Endothelial cell of umbilical vein (primary cell): ENCODE measurements around the gene MYO15A. TPM values are rescaled to one million over a fixed set of nuclear protein-coding genes. Genes with fewer than 3 reads are reported as not detected.

ENCODE experiments used
- BruUV-seq: library from RNA; stranded (reverse); fragments of 400-500 nt; replicated peaks from 2 replicates; lab custom pipeline; 2021; lab: Mats Ljungman, UMichigan
- CTCF ChIA-PET: fragments of 300-600, 350-600 bp; sonication (Branson Sonifier 250); formaldehyde crosslinking; loops from one replicate; lab custom pipeline; 2021; ENCODE audit warnings: antibody characterized with exemption, inconsistent platforms; lab: Charles Lee
- POLR2A ChIA-PET: fragments of 300-600, 350-600 bp; sonication (Branson Sonifier 250); formaldehyde crosslinking; loops from one replicate; lab custom pipeline; 2021; ENCODE audit warnings: antibody characterized with exemption, inconsistent platforms; lab: Charles Lee
- DNase-seq: peaks from one replicate; pipeline ENCODE4 v3.0.0-alpha.2; 2011; ENCODE audit warnings: low read depth, low spot score
- FAIRE-seq: peaks from 2 replicates; lab custom pipeline; 2011; peaks lifted over from hg19 to GRCh38; lab: Jason Lieb, UNC
- H2AFZ ChIP-seq: 2 replicates; pipeline ENCODE4 v1.6.0; 2012; ENCODE audit warnings: low read depth, low read length, control low read depth, inconsistent platforms
- H3K27ac ChIP-seq: 2 replicates; pipeline ENCODE4 v1.5.1; 2011; ENCODE audit warnings: low read depth, mild to moderate bottlenecking, control low read depth, low read length, moderate library complexity; ENCODE audit not compliant: insufficient read depth
- H3K27me3 ChIP-seq, 2 experiments: 2 replicates each; pipeline versions ENCODE4 v1.6.0 to v1.6.1; 2011; ENCODE audit warnings: low read length in 2 of 2, mixed read lengths in 1 of 2; ENCODE audit not compliant: control insufficient read depth in 2 of 2, insufficient read depth in 2 of 2
- H3K36me3 ChIP-seq, 2 experiments: 2 replicates in 1 of 2; 3 replicates in 1 of 2; pipeline ENCODE4 v1.5.1; 2011; ENCODE audit warnings: low read length in 2 of 2, mild to moderate bottlenecking in 1 of 2, moderate library complexity in 1 of 2; ENCODE audit not compliant: control insufficient read depth in 2 of 2, insufficient read depth in 2 of 2; ENCODE audit errors: extremely low read depth in 1 of 2
- H3K4me1 ChIP-seq: 3 replicates; pipeline ENCODE4 v1.5.1; 2011; ENCODE audit warnings: mild to moderate bottlenecking, low read length; ENCODE audit not compliant: control insufficient read depth, insufficient read depth; ENCODE audit errors: extremely low read depth
- H3K4me2 ChIP-seq: 2 replicates; pipeline ENCODE4 v1.6.1; 2011; ENCODE audit warnings: low read length, control low read depth, mixed read lengths; ENCODE audit not compliant: insufficient read depth
- H3K4me3 ChIP-seq, 3 experiments: fragments of 200-600 bp in 1 of 3; sonication (generic), shearing (Covaris generic) in 1 of 3; replicated peaks in 1 of 3; 2 replicates each; pipeline ENCODE4 v1.5.1; 2011 to 2016; ENCODE audit warnings: control low read depth in 3 of 3, low read length in 3 of 3, mild to moderate bottlenecking in 2 of 3, inconsistent platforms in 1 of 3, low read depth in 1 of 3, moderate library complexity in 1 of 3; ENCODE audit not compliant: insufficient read depth in 1 of 3
- H3K79me2 ChIP-seq: 2 replicates; pipeline ENCODE4 v1.6.0; 2012; ENCODE audit warnings: low read length, inconsistent platforms; ENCODE audit not compliant: control insufficient read depth, insufficient read depth
- H3K9ac ChIP-seq: replicated peaks from 2 replicates; pipeline ENCODE3; 2011; ENCODE audit warnings: low read length, control low read depth; ENCODE audit not compliant: insufficient read depth; ENCODE audit errors: extremely low read depth
- H3K9me1 ChIP-seq: replicated peaks from 3 replicates; pipeline ENCODE4 v1.6.0; 2011; ENCODE audit warnings: mild to moderate bottlenecking, low read length; ENCODE audit not compliant: control insufficient read depth, insufficient read depth; ENCODE audit errors: extremely low read depth
- H3K9me3 ChIP-seq: replicated peaks from 2 replicates; pipeline ENCODE4 v1.5.1; 2012; ENCODE audit warnings: low read length, inconsistent platforms; ENCODE audit not compliant: control insufficient read depth, insufficient read depth
- H4K20me1 ChIP-seq: replicated peaks from 2 replicates; pipeline ENCODE3; 2011; ENCODE audit warnings: mild to moderate bottlenecking, low read length; ENCODE audit not compliant: control insufficient read depth, insufficient read depth; ENCODE audit errors: extremely low read depth
- CTCF ChIP-seq, 2 donors: IDR thresholded peaks; 1 replicate in 1 of 2; 2 replicates in 1 of 2; pipeline ENCODE4 v1.5.1; 2011; ENCODE audit warnings: low read length in 2 of 2, mild to moderate bottlenecking in 2 of 2, moderate library complexity in 2 of 2, control low read depth in 1 of 2, inconsistent platforms in 1 of 2, low read depth in 1 of 2; ENCODE audit not compliant: insufficient read depth in 1 of 2; ENCODE audit errors: extremely low read depth in 1 of 2
- EZH2 ChIP-seq: IDR thresholded peaks from 2 replicates; pipeline ENCODE4 v1.6.1; 2012; ENCODE audit warnings: borderline replicate concordance, low read depth, mild to moderate bottlenecking, moderate library complexity, low read length, inconsistent platforms; ENCODE audit not compliant: severe bottlenecking
- FOS ChIP-seq: IDR thresholded peaks from 2 replicates; pipeline ENCODE4 v1.6.1; 2011; ENCODE audit warnings: mild to moderate bottlenecking, low read length, moderate library complexity, borderline replicate concordance; ENCODE audit not compliant: insufficient read depth
- GATA2 ChIP-seq: IDR thresholded peaks from 2 replicates; pipeline ENCODE4 v1.7.0; 2011; ENCODE audit warnings: low read depth, mild to moderate bottlenecking, moderate library complexity, mixed read lengths, low read length; ENCODE audit not compliant: insufficient read length, insufficient read depth
- JUN ChIP-seq: IDR thresholded peaks from 2 replicates; pipeline ENCODE4 v1.6.1; 2011; ENCODE audit warnings: borderline replicate concordance, low read depth; ENCODE audit not compliant: insufficient read length, insufficient read depth
- MAX ChIP-seq: IDR thresholded peaks from 2 replicates; pipeline ENCODE4 v1.6.1; 2011; ENCODE audit not compliant: insufficient read depth, insufficient read length
- MYC ChIP-seq: IDR thresholded peaks from one replicate; pipeline ENCODE4 v1.6.1; 2011; ENCODE audit warnings: mild to moderate bottlenecking, low read depth, low read length
- POLR2A ChIP-seq: IDR thresholded peaks from 2 replicates; pipeline ENCODE4 v1.6.1; 2012; ENCODE audit warnings: low read depth, mild to moderate bottlenecking, control low read depth, low read length
- POLR2AphosphoS5 ChIP-seq: IDR thresholded peaks from 2 replicates; pipeline ENCODE4 v1.6.1; 2012; ENCODE audit warnings: low read depth, mild to moderate bottlenecking, control low read depth, low read length, moderate library complexity; ENCODE audit not compliant: insufficient read depth
- dilution Hi-C: fragments of 300-500 bp; cut with MboI; formaldehyde crosslinking; loops from one replicate; pipeline ENCODE4 v1.15.0; 2019; ENCODE audit warnings: low sequenced_read_pairs; ENCODE audit not compliant: extremely low pct_ligation_motif_present
- intact Hi-C: fragments of 100-400 bp; cut with micrococcal nuclease; formaldehyde crosslinking; loops from one replicate; pipeline ENCODE4 v1.10.0; 2022
- polyA plus RNA-seq, 4 experiments: library from polyadenylated mRNA; depleted of rRNA in 3 of 4; stranded (reverse) in 3 of 4; unstranded in 1 of 4; fragments of >200 nt; gene quantifications; 2 replicates each; pipeline versions ENCODE4 v1.2.1 to v1.2.3, GENCODE V29; 2011 to 2012; ENCODE audit warnings: missing spikeins in 1 of 4
- total RNA-seq: library from RNA; stranded (reverse); gene quantifications from 2 replicates; pipeline ENCODE4 v1.2.3, GENCODE V29; 2021

MYO15A gene
- total and polyA plus RNA-seq, 2 donors (not counting 3 experiments of a cell fraction or from before 2014, with no cell fraction given), result 0.46 to 0.82 TPM

DNA sequence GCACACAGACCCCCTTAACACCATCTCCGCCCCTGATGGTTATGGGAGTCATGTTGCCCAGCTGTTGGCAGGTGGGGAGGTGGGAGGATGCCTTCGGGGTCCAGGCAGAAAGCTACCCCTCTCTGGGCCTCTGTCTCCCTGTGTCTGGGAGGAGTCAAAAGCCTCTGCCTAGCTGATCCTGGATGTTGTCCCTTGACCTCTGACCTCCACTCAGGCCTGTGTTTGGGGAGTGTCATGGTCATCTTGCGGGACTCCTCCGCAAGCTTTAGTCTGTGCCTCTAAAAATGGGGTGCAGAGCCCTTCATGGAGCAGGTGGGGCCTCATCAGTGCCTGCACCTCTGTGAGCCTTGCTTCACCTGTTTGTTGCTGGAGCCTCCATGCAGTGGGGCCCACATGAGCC, 120.7 kb downstream of the MYO15A start:
- H3K4me1 ChIP-seq, result peaks cover 12% of the 10 kb centered on the region
- no peak for FAIRE-seq
- dilution Hi-C loops, result no loop called here
- DNase-seq, result no peak
- TF ChIP-seq MAX (no peak), JUN (no peak), MYC (no peak), CTCF (IDR thresholded peaks at IDR 0.05; ENCODE audit: extremely low read depth in 1 of 2, insufficient read depth in 1 of 2, low read depth in 1 of 2, low read length in 2 of 2) (no peak), FOS (no peak), GATA2 (no peak), POLR2A (no peak), POLR2AphosphoS5 (no peak), EZH2 (no peak)
- H3K36me3 ChIP-seq, result peaks cover 3 to 14% of the 10 kb centered on the region in 2 experiments
- CTCF ChIA-PET, result interaction anchor here (1.0 kb wide), 1 partner anchor 10 kb away, joined by 3 read pairs; no protein-coding TSS in a partner anchor
- no TSS peak for BruUV-seq
- no peak overlapping the region for H3K9ac ChIP-seq
- no peaks in the 10 kb centered on the region for H4K20me1 ChIP-seq
- intact Hi-C loops, result no loop called here
- POLR2A ChIA-PET, result no interaction called here
- no peak overlapping the region for H3K4me2 ChIP-seq
- H3K4me3 ChIP-seq, result no peak overlapping the region
- no peak overlapping the region for H3K27ac ChIP-seq
- H3K9me1 ChIP-seq, result no peaks in the 10 kb centered on the region
- H3K27me3 ChIP-seq, result no peaks in the 10 kb centered on the region
- H3K79me2 ChIP-seq, result peaks cover 45% of the 10 kb centered on the region
- no peak overlapping the region for H2AFZ ChIP-seq
- no peaks in the 10 kb centered on the region for H3K9me3 ChIP-seq

Other genes with a start within 250 kb of the MYO15A start
- 37.6 and 41.5 TPM in 2 replicates for gene TOM1L2, start 136.4 kb upstream of the MYO15A start, total RNA-seq
- 31.7 and 36.0 TPM in 2 replicates for gene TOM1L2, start 136.4 kb upstream of the MYO15A start, polyA plus RNA-seq
- 1.6 and 2.3 TPM in 2 replicates for gene DRC3, start 135.9 kb upstream of the MYO15A start, total RNA-seq
- gene DRC3, start 135.9 kb upstream of the MYO15A start, polyA plus RNA-seq, result 1.9 and 2.9 TPM in 2 replicates
- gene ATPAF2, start 69.6 kb upstream of the MYO15A start, total RNA-seq, result 32.1 and 35.7 TPM in 2 replicates
- gene ATPAF2, start 69.6 kb upstream of the MYO15A start, polyA plus RNA-seq, result 23.2 and 27.3 TPM in 2 replicates
- gene GID4, start 69.3 kb upstream of the MYO15A start, total RNA-seq, result 10.1 and 11.3 TPM in 2 replicates
- gene GID4, start 69.3 kb upstream of the MYO15A start, polyA plus RNA-seq, result 5.9 and 6.4 TPM in 2 replicates
- 55.4 and 60.4 TPM in 2 replicates for gene DRG2, start 20.8 kb upstream of the MYO15A start, total RNA-seq
- gene DRG2, start 20.8 kb upstream of the MYO15A start, polyA plus RNA-seq, result 46.5 and 50.2 TPM in 2 replicates
- 70.7 and 71.0 TPM in 2 replicates for gene ALKBH5, start 75.1 kb downstream of the MYO15A start, total RNA-seq
- gene ALKBH5, start 75.1 kb downstream of the MYO15A start, polyA plus RNA-seq, result 54.5 and 55.3 TPM in 2 replicates
- gene LLGL1, start 116.9 kb downstream of the MYO15A start, total RNA-seq, result 34.9 and 36.8 TPM in 2 replicates
- gene LLGL1, start 116.9 kb downstream of the MYO15A start, polyA plus RNA-seq, result 47.1 and 55.5 TPM in 2 replicates
- gene FLII, start 150.0 kb downstream of the MYO15A start, total RNA-seq, result 372 and 397 TPM in 2 replicates
- gene FLII, start 150.0 kb downstream of the MYO15A start, polyA plus RNA-seq, result 582 and 691 TPM in 2 replicates
- 8.3 and 8.5 TPM in 2 replicates for gene MIEF2, start 151.9 kb downstream of the MYO15A start, total RNA-seq
- gene MIEF2, start 151.9 kb downstream of the MYO15A start, polyA plus RNA-seq, result 22.7 and 28.2 TPM in 2 replicates
- gene TOP3A, start 206.2 kb downstream of the MYO15A start, total RNA-seq, result 46.9 and 53.1 TPM in 2 replicates
- 18.6 and 20.4 TPM in 2 replicates for gene TOP3A, start 206.2 kb downstream of the MYO15A start, polyA plus RNA-seq
- gene SMCR8, start 206.5 kb downstream of the MYO15A start, total RNA-seq, result 16.1 and 17.6 TPM in 2 replicates
- 8.2 and 9.5 TPM in 2 replicates for gene SMCR8, start 206.5 kb downstream of the MYO15A start, polyA plus RNA-seq